Measurements from ENCODE around the gene GAREM1.

DNA sequence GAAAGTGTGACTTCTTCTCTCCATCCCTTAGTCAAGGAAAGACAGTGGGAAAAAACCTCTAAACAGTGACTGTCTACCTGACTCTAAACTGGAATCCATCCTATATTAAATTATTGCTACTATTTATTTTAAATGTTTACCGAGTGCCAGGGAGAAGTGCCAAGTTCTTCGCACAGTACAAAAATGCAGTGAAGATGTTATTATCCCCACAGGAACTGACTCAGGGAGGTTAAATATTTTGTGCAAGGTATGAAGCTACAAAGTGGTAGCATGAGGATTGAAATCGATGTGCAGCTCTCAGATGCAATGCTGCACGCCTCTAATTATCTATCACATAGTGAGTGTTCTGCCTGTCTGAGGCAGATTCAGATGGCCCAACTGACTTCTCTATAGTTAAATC is 189.8 kb downstream of the GAREM1 start:
- TF ChIP-seq EZH2 (IDR thresholded peaks at IDR 0.05; ENCODE audit: low read length, unreplicated experiment) (no peak), EZH2phosphoT487 (IDR thresholded peaks at IDR 0.05; ENCODE audit: borderline replicate concordance, low read length) (no peak)
- TF ChIP-seq, protein P1, sequence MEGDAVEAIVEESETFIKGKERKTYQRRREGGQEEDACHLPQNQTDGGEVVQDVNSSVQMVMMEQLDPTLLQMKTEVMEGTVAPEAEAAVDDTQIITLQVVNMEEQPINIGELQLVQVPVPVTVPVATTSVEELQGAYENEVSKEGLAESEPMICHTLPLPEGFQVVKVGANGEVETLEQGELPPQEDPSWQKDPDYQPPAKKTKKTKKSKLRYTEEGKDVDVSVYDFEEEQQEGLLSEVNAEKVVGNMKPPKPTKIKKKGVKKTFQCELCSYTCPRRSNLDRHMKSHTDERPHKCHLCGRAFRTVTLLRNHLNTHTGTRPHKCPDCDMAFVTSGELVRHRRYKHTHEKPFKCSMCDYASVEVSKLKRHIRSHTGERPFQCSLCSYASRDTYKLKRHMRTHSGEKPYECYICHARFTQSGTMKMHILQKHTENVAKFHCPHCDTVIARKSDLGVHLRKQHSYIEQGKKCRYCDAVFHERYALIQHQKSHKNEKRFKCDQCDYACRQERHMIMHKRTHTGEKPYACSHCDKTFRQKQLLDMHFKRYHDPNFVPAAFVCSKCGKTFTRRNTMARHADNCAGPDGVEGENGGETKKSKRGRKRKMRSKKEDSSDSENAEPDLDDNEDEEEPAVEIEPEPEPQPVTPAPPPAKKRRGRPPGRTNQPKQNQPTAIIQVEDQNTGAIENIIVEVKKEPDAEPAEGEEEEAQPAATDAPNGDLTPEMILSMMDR (conservative IDR thresholded peaks at IDR 0.05; ENCODE audit: low read depth, low read length): no peak
